OCI-LY7 (cell line): Measurements from ENCODE around the gene CENPVL3. TPM values are rescaled to one million over a fixed set of nuclear protein-coding genes. Genes with fewer than 3 reads are reported as not detected.
A peak's percentile ranks its signal among the peaks of the same experiment; 100 is the strongest.
"Not testable (repeated sequence)": the region's sequence is repeated elsewhere in the genome, so short reads cannot be mapped to it uniquely, and the experiment has no call there.

ENCODE experiments used
- BruUV-seq: library from RNA; stranded (reverse); fragments of 400-500 nt; replicated peaks from 2 replicates; lab custom pipeline; 2021; lab: Mats Ljungman, UMichigan
- CTCF ChIA-PET: fragments of 300-600 bp; sonication (Branson Sonifier 250); formaldehyde crosslinking; loops from one replicate; lab custom pipeline; 2022; ENCODE audit warnings: antibody characterized with exemption; ENCODE audit not compliant: unreplicated experiment; lab: Charles Lee
- POLR2A ChIA-PET: fragments of 300-600 bp; sonication (Branson Sonifier 250); formaldehyde crosslinking; loops from one replicate; lab custom pipeline; 2022; ENCODE audit warnings: antibody characterized with exemption; lab: Charles Lee
- DNase-seq: peaks from one replicate; pipeline ENCODE4 v3.0.0-alpha.2; 2015; ENCODE audit warnings: low spot score
- H2AFZ ChIP-seq: fragments of 200-600 bp; sonication (generic), shearing (Covaris generic); 2 replicates; pipeline ENCODE4 v1.6.1; 2014; ENCODE audit warnings: mild to moderate bottlenecking, antibody characterized with exemption, low read length, moderate library complexity
- H3K27ac ChIP-seq: fragments of 200-600 bp; sonication (generic); 2 replicates; pipeline ENCODE4 v1.5.1; 2014; ENCODE audit warnings: mixed run types, low read depth, mild to moderate bottlenecking, moderate library complexity, low read length, inconsistent platforms; ENCODE audit not compliant: poor library complexity, severe bottlenecking
- H3K36me3 ChIP-seq: fragments of 200-600 bp; sonication (generic); 2 replicates; pipeline ENCODE4 v1.6.1; 2014; ENCODE audit warnings: mild to moderate bottlenecking, antibody characterized with exemption, low read length, moderate library complexity, mixed read lengths; ENCODE audit not compliant: insufficient read depth
- H3K4me1 ChIP-seq: fragments of 200-600 bp; sonication (generic); 2 replicates; pipeline ENCODE4 v1.5.1; 2014; ENCODE audit warnings: mild to moderate bottlenecking, low read length; ENCODE audit not compliant: insufficient read depth, poor library complexity, severe bottlenecking
- H3K4me2 ChIP-seq: fragments of 200-600 bp; sonication (generic); 2 replicates; pipeline ENCODE4 v1.6.1; 2014; ENCODE audit warnings: mild to moderate bottlenecking, low read length
- H3K4me3 ChIP-seq: fragments of 200-600 bp; sonication (generic); 2 replicates; pipeline ENCODE4 v1.5.1; 2014; ENCODE audit warnings: mild to moderate bottlenecking, low read depth, low read length; ENCODE audit not compliant: poor library complexity, severe bottlenecking
- H3K79me2 ChIP-seq: fragments of 200-600 bp; sonication (generic); 2 replicates; pipeline ENCODE4 v1.6.1; 2016; ENCODE audit warnings: low read depth, mild to moderate bottlenecking, low read length, moderate library complexity, mixed read lengths; ENCODE audit not compliant: insufficient read depth
- H3K9me2 ChIP-seq: fragments of 200-600 bp; sonication (generic); 2 replicates; pipeline ENCODE4 v1.6.1; 2016; ENCODE audit warnings: mild to moderate bottlenecking, low read length, mixed read lengths; ENCODE audit not compliant: insufficient read depth
- H3K9me3 ChIP-seq: fragments of 200-600 bp; sonication (generic); 2 replicates; pipeline ENCODE4 v1.6.1; 2014; ENCODE audit warnings: mild to moderate bottlenecking, mixed run types, low read length, mixed read lengths
- H4K20me1 ChIP-seq: fragments of 200-600 bp; sonication (generic); 2 replicates; pipeline ENCODE4 v1.6.1; 2014; ENCODE audit warnings: mild to moderate bottlenecking, antibody characterized with exemption, low read length, moderate library complexity, mixed read lengths; ENCODE audit not compliant: insufficient read depth
- CTCF ChIP-seq: fragments of 200-600 bp; sonication (generic); conservative IDR thresholded peaks from 2 replicates; pipeline ENCODE4 v1.5.1; 2014; ENCODE audit warnings: mild to moderate bottlenecking, antibody characterized with exemption, low read length, moderate library complexity, mixed read lengths
- EZH2phosphoT487 ChIP-seq: fragments of 200-600 bp; sonication (generic); IDR thresholded peaks from 2 replicates; pipeline ENCODE4 v1.6.1; 2018; ENCODE audit warnings: low read depth, borderline replicate concordance, mild to moderate bottlenecking, mixed run types, antibody characterized with exemption, low read length, moderate library complexity, mixed read lengths
- intact Hi-C: fragments of 100-400 bp; cut with micrococcal nuclease; formaldehyde crosslinking; loops from one replicate; pipeline ENCODE4 v1.10.0; 2022; ENCODE audit not compliant: unreplicated experiment
- total RNA-seq, 2 experiments: library from RNA; depleted of rRNA in 1 of 2; stranded (reverse); fragments of >200 nt in 1 of 2; shearing (Covaris generic) in 1 of 2; gene quantifications; 2 replicates each; pipeline ENCODE4 v1.2.3, GENCODE V29; 2014 to 2022

CENPVL3 gene
- total RNA-seq, 2 experiments from 2014 or later = not detected

GRCh38 chrX:51641421-51642021 is 22.8 kb upstream of the CENPVL3 start:
- POLR2A ChIA-PET = no interaction called here
- peak; percentile 47 for DNase-seq
- intact Hi-C loops = loop anchor here (1.0 to 5.0 kb wide), 2 partner anchors 219 to 621 kb away; no protein-coding TSS in a partner anchor

GRCh38 chrX:51636511-51636910 is 17.8 kb upstream of the CENPVL3 start:
- H3K27ac ChIP-seq, BruUV-seq, H3K4me3 ChIP-seq, DNase-seq, H3K9me3 ChIP-seq, H3K79me2 ChIP-seq, CTCF ChIA-PET, H3K36me3 ChIP-seq, H3K4me2 ChIP-seq, H3K9me2 ChIP-seq, H3K4me1 ChIP-seq, intact Hi-C loops, H4K20me1 ChIP-seq, POLR2A ChIA-PET, H2AFZ ChIP-seq: not testable (repeated sequence)

More at GRCh38 chrX:51641421-51642021, 22.8 kb upstream of the CENPVL3 start:
- Histone ChIP-seq H3K9me3 (no peaks in the 10 kb centered on the region), H3K9me2 (no peaks in the 10 kb centered on the region), H3K36me3 (no peaks in the 10 kb centered on the region), H3K4me2 (no peak overlapping the region), H3K4me1 (no peaks in the 10 kb centered on the region), H3K27ac (no peak overlapping the region), H3K79me2 (no peaks in the 10 kb centered on the region), H4K20me1 (no peaks in the 10 kb centered on the region), H3K4me3 (no peak overlapping the region), H2AFZ (no peak overlapping the region)
- TF ChIP-seq CTCF (peak; percentile 78), EZH2phosphoT487 (no peak)
- CTCF ChIA-PET = interaction anchor here (1.1 kb wide), 1 partner anchor 620 kb away, joined by 3 read pairs; no protein-coding TSS in a partner anchor
- no TSS peak for BruUV-seq

GRCh38 chrX:51614353-51615012 is 4.2 kb downstream of the CENPVL3 start:
- BruUV-seq = no TSS peak
- DNase-seq = peak; percentile 51
- H4K20me1 ChIP-seq = no peaks in the 10 kb centered on the region
- no peaks in the 10 kb centered on the region for H3K9me3 ChIP-seq
- POLR2A ChIA-PET = no interaction called here
- H3K36me3 ChIP-seq = no peaks in the 10 kb centered on the region
- intact Hi-C loops = loop anchor here (2.0 kb wide), 1 partner anchor 646 kb away; no protein-coding TSS in a partner anchor
- CTCF ChIA-PET = no interaction called here
- no peaks in the 10 kb centered on the region for H3K4me1 ChIP-seq
- no peak overlapping the region for H3K27ac ChIP-seq
- H2AFZ ChIP-seq = no peak overlapping the region
- H3K79me2 ChIP-seq = no peaks in the 10 kb centered on the region
- H3K4me2 ChIP-seq = no peak overlapping the region
- no peaks in the 10 kb centered on the region for H3K9me2 ChIP-seq
- peak; percentile 82 for TF ChIP-seq CTCF
- TF ChIP-seq EZH2phosphoT487 = no peak
- H3K4me3 ChIP-seq = no peak overlapping the region
